NCI-H1417 (cell line): ENCODE measurements around the gene NEDD4.

Source experiments
- DNase-seq, 3 experiments: peaks; one replicate each; lab custom pipeline; 2025; lab: John Stamatoyannopoulos, UW

The NEDD4 gene

DNA sequence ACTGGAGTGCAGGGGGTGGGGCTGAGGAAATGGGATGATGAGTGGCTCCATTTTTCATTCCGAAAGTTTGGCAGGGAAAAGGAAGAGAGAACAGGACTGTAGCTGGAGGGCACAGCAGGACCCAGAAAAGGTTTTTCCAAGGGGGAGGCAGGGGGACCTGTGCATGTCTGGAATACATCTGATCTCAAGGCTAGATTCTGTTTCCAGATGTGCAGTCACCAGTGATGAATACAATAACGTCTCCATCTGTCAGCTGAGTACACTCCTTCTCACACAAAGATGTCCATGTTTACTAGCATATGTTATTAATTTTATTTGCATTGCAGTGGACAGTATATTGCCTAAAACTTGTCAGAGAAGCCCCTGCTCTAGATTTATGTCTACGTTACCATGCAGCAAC, 210.5 kb downstream of the NEDD4 start:
- no peak for DNase-seq

DNA sequence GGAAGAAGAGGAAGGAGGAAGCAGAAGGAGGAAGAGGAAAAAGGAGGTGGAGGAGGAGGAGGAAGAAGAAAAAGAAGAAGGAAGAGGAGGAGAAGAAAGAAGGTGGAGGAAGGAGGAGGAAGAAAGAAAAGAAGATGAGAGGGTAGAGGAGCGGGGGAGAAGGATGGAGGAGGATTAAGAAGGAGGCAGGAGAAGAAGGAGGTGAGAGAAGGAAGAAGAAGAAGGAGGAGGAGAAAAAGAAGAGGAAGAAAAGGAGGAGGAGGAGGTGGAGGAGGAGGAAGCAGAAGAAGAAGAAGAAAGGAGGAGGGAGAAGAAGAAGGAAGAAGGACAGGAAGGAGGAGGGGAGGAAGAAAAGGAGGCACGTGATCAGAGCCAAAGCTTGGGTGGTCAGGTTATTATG, 213.1 kb downstream of the NEDD4 start:
- no peak for DNase-seq

DNA sequence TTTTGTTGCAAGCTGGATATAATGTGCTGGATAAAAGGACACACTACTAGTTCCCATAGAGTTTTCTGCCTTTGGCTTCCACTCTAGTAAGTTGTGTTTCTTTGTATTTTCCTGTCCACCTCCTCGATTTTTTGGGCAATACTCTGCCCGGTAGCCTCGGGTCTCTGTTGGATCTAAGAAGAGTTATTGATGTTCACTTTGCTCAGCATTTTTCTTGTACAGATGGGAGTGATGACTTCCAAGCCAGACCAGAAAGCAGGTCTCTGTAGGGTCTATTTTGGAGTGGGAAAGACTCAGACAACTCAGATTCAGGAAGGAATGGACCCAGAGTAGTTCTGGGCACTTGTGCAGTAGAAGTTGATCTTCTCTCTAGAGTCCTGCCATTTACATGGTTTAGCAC, 214.5 kb downstream of the NEDD4 start:
- no peak for DNase-seq
